Right lobe of liver (tissue), 6 donors: ENCODE results near the gene PRSS36. TPM values are rescaled to one million over a fixed set of nuclear protein-coding genes. Genes with fewer than 3 reads are reported as not detected.

ENCODE experiments used
- ATAC-seq, 4 donors: fragments of 200-7000 bp; cut with Tn5 transposase; one replicate each; pipeline ENCODE4 v1.9.1; 2020; ENCODE audit warnings: mild to moderate bottlenecking in 4 of 4, moderate library complexity in 4 of 4
- DNase-seq, 3 donors: peaks; one replicate each; pipeline ENCODE4 v3.0.0-alpha.2; 2020
- H3K27ac ChIP-seq, 3 donors: fragments of 200-600 bp; one replicate each; pipeline ENCODE4 v1.8.0; 2022
- H3K27me3 ChIP-seq, 2 donors: fragments of 200-600 bp; one replicate each; pipeline ENCODE4 v1.8.0; 2022
- H3K36me3 ChIP-seq, 4 donors: fragments of 200-600 bp; sonication (generic) in 1 of 4; one replicate each; pipeline versions ENCODE4 v1.5.1 to v1.8.0; 2017 to 2022; ENCODE audit warnings: control low read depth in 1 of 4
- H3K4me1 ChIP-seq, 4 donors: fragments of 200-600 bp; sonication (generic) in 1 of 4; one replicate each; pipeline versions ENCODE4 v1.5.1 to v1.8.0; 2017 to 2022; ENCODE audit warnings: control low read depth in 1 of 4
- H3K4me3 ChIP-seq, 3 donors: fragments of 200-600 bp; one replicate each; pipeline ENCODE4 v1.8.0; 2022
- H3K9me3 ChIP-seq, 4 donors: fragments of 200-600 bp; sonication (generic) in 1 of 4; one replicate each; pipeline versions ENCODE4 v1.5.1 to v1.8.0; 2017 to 2022; ENCODE audit warnings: control low read depth in 1 of 4
- POLR2A ChIP-seq: fragments of 450-650 bp; IDR thresholded peaks from one replicate; pipeline ENCODE4 v1.6.1; 2017; ENCODE audit warnings: antibody characterized with exemption, mild to moderate bottlenecking
- WGBS: methylation state at CpG from one replicate; pipeline ENCODE4 v1.1.6; 2018; ENCODE audit warnings: low coverage, low lambda C conversion rate; ENCODE audit not compliant: insufficient coverage; ENCODE audit errors: missing lambda C conversion rate; 5-methylcytosine and 5-hydroxymethylcytosine counted together
- intact Hi-C, 2 donors: fragments of 100-400 bp; cut with DNase I; formaldehyde crosslinking; loops; one replicate each; pipeline versions ENCODE4 v1.11.2 to v1.14.1; 2022
- total RNA-seq, 6 experiments: library from RNA; depleted of rRNA in 2 of 6; stranded (reverse); fragments of >200 nt in 2 of 6; fragmentation: NEBNext Ultra II Directional in 3 of 6; extraction: Animal tissue kit (Norgen Biotek cat#: 25700) in 3 of 6; gene quantifications; one replicate each; pipeline versions ENCODE4 v1.1.0 to v1.2.4, GENCODE V29; 2016 to 2023
- TF ChIP-seq, protein P1 (sequence below), 4 donors: fragments of 200-600 bp in 3 of 4; fragments of 450-650 bp in 1 of 4; IDR thresholded peaks; one replicate each; pipeline versions ENCODE4 v1.5.1 to v1.8.0; 2016 to 2022; ENCODE audit warnings: antibody characterized with exemption in 4 of 4, mild to moderate bottlenecking in 2 of 4
- donor health status: DM: no; HTN: yes; CAD: no.
- donor health status: DM: no; HTN: no; CAD: no.
- donor health status: DM: no; HTN: no; CAD: no.
- donor health status: DM: no; HTN: yes; CAD: no.
- donor health status: DM: no; HTN: yes; CAD: no.

Gene PRSS36
- total RNA-seq, 6 experiments from 2014 or later, result 0.25 to 1.6 (median 1.0) TPM

DNA sequence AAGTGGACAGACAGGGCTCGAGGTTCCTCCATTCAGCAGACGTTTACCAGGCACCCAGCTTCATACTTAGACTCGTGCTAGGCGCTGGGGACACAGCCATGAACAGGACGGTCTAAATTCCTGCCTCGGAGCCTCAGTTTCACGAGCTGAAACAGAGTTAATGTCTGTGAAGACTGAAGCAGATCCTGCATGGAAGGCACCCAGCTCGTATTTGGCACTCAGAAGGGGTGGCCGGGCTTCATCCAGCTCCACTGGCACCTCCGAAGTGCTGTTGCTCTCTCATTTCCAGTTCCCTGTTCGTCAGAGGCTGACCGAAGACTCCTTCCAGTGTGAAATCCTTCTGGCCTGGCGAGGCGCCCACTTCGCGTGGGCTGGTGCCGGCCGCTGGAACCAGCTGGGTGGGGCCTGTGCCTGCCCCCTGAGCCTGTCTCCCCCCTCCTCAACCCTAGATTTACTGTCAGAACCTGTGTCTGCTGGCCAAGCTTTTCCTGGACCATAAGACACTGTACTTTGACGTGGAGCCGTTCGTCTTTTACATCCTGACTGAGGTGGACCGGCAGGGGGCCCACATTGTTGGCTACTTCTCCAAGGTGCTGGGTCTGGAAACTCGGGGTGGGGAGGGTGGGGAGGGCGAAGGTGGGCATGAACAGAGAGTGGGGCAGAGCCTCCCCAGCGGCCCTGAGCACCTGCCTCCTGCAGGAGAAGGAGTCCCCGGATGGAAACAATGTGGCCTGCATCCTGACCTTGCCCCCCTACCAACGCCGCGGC, 20.1 kb downstream of the PRSS36 start:
- TF ChIP-seq, protein P1, sequence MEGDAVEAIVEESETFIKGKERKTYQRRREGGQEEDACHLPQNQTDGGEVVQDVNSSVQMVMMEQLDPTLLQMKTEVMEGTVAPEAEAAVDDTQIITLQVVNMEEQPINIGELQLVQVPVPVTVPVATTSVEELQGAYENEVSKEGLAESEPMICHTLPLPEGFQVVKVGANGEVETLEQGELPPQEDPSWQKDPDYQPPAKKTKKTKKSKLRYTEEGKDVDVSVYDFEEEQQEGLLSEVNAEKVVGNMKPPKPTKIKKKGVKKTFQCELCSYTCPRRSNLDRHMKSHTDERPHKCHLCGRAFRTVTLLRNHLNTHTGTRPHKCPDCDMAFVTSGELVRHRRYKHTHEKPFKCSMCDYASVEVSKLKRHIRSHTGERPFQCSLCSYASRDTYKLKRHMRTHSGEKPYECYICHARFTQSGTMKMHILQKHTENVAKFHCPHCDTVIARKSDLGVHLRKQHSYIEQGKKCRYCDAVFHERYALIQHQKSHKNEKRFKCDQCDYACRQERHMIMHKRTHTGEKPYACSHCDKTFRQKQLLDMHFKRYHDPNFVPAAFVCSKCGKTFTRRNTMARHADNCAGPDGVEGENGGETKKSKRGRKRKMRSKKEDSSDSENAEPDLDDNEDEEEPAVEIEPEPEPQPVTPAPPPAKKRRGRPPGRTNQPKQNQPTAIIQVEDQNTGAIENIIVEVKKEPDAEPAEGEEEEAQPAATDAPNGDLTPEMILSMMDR (IDR thresholded peaks at IDR 0.05), result no peak
- TF ChIP-seq POLR2A, result no peak
- H3K36me3 ChIP-seq, result peaks cover 0 to 27% (median 3%) of the 10 kb centered on the region in 4 donors
- H3K4me3 ChIP-seq, result no peak overlapping the region
- H3K9me3 ChIP-seq, result no peaks in the 10 kb centered on the region
- no peaks in the 10 kb centered on the region for H3K27me3 ChIP-seq
- no peaks in the 10 kb centered on the region for H3K4me1 ChIP-seq
- H3K27ac ChIP-seq, result peak overlapping the region; percentile 55 to 76 (median 73)
- ATAC-seq (peak in 2 of 4 donors; percentile 31 to 40), DNase-seq (peak in 1 of 3 donors; percentile 57)
- intact Hi-C loops, result no loop called here
- WGBS, result 62% methylated on average over 6 of the region's 29 CpGs

DNA sequence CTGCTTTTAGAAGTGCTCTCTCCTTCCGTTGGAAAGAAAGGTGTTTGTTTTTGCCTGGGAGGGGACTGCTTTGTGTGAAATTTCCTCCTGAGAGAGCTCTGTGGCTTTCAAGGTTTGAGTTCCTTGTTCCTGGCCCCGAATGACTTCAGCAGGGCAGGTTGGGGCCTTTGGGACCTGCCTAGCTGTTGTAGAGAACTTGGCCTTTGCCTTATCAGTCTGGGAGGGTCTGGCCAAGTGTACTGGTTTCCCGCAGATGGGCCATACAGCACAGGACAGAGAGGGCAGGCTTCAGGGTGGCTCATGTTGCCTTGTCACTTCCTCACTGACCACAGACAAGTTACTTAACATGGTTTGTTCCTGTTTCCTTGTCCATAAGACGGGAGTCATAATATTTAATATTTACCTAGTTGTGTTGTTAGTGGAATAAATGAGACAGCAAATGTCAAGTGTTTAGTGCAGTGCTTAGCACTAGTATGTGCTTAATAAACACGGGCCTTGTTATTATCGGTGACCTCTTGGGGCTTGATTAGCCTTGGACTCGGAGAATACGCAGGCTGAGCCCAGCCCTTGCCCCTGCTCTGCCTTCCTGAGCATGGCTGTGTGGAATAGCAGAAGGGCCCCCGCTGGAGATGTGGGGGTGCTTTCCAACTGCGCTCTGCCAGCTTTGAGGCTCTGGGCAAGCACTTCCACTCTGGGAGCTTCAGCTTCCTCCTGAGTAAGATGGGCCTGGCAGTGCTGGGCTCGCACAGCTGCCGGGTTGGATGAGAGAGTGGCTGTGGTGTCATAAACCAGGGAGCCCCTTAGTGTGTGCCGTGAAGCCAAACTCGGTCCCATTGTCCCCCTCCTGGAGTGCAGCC, 20.9 kb downstream of the PRSS36 start:
- peak overlapping the region; percentile 55 to 78 (median 73) for H3K27ac ChIP-seq
- WGBS, result 62% methylated on average over 6 of the region's 14 CpGs
- H3K9me3 ChIP-seq, result no peaks in the 10 kb centered on the region
- no peaks in the 10 kb centered on the region for H3K27me3 ChIP-seq
- no peaks in the 10 kb centered on the region for H3K4me1 ChIP-seq
- ATAC-seq (peak; percentile 43 to 75 (median 62)), DNase-seq (no peak)
- TF ChIP-seq, protein P1 (IDR thresholded peaks at IDR 0.05), result no peak
- TF ChIP-seq POLR2A, result peak; percentile 29
- intact Hi-C loops, result no loop called here
- H3K36me3 ChIP-seq, result peaks cover 0 to 28% (median 3%) of the 10 kb centered on the region in 4 donors
- no peak overlapping the region for H3K4me3 ChIP-seq

DNA sequence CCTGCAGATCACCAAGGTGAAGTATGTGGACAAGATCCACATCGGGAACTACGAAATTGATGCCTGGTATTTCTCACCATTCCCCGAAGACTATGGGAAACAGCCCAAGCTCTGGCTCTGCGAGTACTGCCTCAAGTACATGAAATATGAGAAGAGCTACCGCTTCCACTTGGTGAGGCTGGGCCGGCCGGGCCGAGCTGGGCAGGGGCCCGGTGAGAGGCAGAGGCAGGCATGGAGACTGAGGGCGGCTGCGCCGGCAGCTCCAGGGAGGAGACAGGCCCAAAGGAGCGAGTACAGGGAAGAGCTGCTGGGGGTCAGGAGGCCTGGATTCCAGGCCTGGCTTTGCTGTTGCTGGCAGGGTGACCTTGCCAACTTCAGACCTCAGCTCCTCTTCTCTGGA, 22.7 kb downstream of the PRSS36 start:
- TF ChIP-seq, protein P1 (IDR thresholded peaks at IDR 0.05), result no peak
- no peak for TF ChIP-seq POLR2A
- ATAC-seq (no peak), DNase-seq (no peak)
- Histone ChIP-seq H3K4me1 (no peaks in the 10 kb centered on the region), H3K27me3 (no peaks in the 10 kb centered on the region), H3K27ac (no peak overlapping the region), H3K9me3 (no peaks in the 10 kb centered on the region), H3K4me3 (no peak overlapping the region), H3K36me3 (peaks cover 0 to 44% (median 4%) of the 10 kb centered on the region in 4 donors)
- WGBS, result no CpG with 5 or more reads among the region's 13 CpGs
- intact Hi-C loops, result no loop called here

DNA sequence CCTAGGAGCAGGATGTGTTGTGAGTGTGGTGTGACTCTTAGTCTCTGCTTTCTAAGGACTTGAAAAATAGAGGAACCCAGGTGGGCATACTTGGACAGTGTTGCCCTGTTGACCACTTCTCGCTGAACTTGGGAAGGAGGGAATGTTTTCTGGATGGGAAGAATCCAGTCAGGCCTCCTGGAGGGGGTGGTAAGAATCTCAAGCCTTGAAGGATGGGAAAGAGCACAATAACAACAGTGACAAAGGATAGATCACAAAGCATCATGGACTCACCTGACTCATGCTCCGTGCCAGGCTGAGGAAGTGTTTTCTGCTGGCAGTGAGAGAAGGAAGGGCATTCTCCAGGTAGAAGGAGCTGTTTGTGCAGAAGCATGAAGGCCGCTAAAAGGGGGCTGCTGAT, 24.0 kb downstream of the PRSS36 start:
- DNase-seq (no peak), ATAC-seq (no peak)
- H3K27ac ChIP-seq, result no peak overlapping the region
- no peak for TF ChIP-seq POLR2A
- TF ChIP-seq, protein P1 (IDR thresholded peaks at IDR 0.05), result no peak
- intact Hi-C loops, result no loop called here
- H3K36me3 ChIP-seq, result peaks cover 0 to 44% (median 6%) of the 10 kb centered on the region in 4 donors
- 100% methylated on average over 1 of the region's 3 CpGs for whole genome bisulfite sequencing
- no peaks in the 10 kb centered on the region for H3K27me3 ChIP-seq
- no peaks in the 10 kb centered on the region for H3K9me3 ChIP-seq
- H3K4me1 ChIP-seq, result no peaks in the 10 kb centered on the region
- no peak overlapping the region for H3K4me3 ChIP-seq
